Mesodermal cell (in vitro differentiated cells): Measurements from ENCODE around the gene LRRC28. TPM values are rescaled to one million over a fixed set of nuclear protein-coding genes. Genes with fewer than 3 reads are reported as not detected.

Source experiments
- H3K27ac ChIP-seq: 2 replicates; pipeline ENCODE4 v1.7.0; 2013; ENCODE audit warnings: mild to moderate bottlenecking, low read depth, low read length, moderate library complexity; ENCODE audit not compliant: severe bottlenecking
- H3K36me3 ChIP-seq: 2 replicates; pipeline ENCODE4 v1.7.1; 2013; ENCODE audit warnings: mild to moderate bottlenecking, low read length, moderate library complexity; ENCODE audit not compliant: control insufficient read depth, insufficient read depth
- H3K4me1 ChIP-seq: one replicate; pipeline ENCODE4 v1.7.1; 2013; ENCODE audit warnings: mild to moderate bottlenecking, low read length; ENCODE audit not compliant: insufficient read depth, control insufficient read depth, poor library complexity, severe bottlenecking
- H3K4me3 ChIP-seq: 2 replicates; pipeline ENCODE4 v1.7.0; 2013; ENCODE audit warnings: low read length, control low read depth, mild to moderate bottlenecking; ENCODE audit not compliant: insufficient read depth, poor library complexity, severe bottlenecking; ENCODE audit errors: extremely low read depth
- H3K9me3 ChIP-seq: 2 replicates; pipeline ENCODE4 v1.7.1; 2013; ENCODE audit warnings: mild to moderate bottlenecking, low read length, moderate library complexity; ENCODE audit not compliant: control insufficient read depth
- WGBS, 2 experiments: methylation state at CpG; one replicate each; pipeline ENCODE4 v1.1.5; 2013; ENCODE audit warnings: missing lambda C conversion rate in 2 of 2; ENCODE audit not compliant: insufficient coverage in 2 of 2; 5-methylcytosine and 5-hydroxymethylcytosine counted together
- polyA plus RNA-seq, 2 experiments: library from polyadenylated mRNA; stranded (reverse); fragments of 50-300 nt; gene quantifications; one replicate each; pipeline ENCODE4 v1.2.3, GENCODE V29; 2013

The LRRC28 gene
- polyA plus RNA-seq (2013, experiment 1 of 2): 33.5 TPM
- 29.2 TPM for polyA plus RNA-seq (2013, experiment 2 of 2)

DNA sequence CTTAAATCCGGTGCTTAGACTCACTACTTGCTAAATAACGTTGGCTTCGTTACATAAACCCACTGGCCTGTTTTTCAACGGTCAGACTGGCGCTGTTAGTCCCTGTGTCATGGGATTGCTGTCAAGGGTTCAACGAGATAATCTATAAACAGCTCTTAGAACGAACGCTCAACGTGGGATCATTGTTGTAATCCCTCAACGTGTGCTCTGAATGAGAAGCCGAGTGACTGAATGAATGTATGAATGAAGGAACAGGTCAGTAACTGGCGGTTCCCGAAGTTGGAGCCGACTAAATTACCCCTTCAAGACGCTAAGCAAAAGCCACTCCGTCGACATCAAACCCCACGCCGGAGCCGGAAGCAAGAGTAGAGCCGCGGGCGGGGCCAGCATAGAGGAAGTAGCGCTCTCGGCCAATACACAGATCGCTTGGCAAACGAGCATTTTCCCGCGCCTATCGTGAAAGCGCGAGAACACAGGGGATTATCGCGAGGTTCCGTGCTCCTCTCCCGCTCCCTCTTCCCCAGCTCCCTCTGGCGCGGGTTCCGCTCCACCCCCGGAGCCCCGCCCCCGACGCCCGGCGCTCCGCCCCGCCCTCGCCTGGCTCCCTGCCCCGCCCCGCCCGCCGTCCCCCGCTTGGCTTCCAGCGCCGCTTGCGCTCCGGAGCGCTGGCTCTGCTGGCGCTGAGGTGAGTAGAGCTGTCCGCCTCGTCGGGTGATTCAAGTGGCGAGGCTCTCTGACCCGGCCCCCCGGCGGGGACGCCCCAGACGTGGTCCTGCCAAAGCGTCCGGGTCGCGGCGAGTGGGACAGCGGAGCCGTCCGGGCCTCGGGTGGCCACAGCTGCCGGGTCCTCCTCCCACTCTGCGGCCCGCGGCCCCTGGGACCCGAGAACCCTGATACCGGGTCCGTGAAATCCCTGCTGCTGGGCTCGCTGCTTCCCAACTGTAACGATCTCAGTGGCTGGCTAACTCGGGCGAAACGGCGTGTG is at the start of gene LRRC28:
Gene LRRC28, plus strand, starts transcription at position 625 of the 985 bp plus-strand sequence. CDS start 4,477 bp downstream, outside the sequence.
- WGBS, 2 experiments: 0% methylated on average over 66 to 71 of the region's 90 CpGs
- no peaks in the 10 kb centered on the region for H3K9me3 ChIP-seq
- H3K36me3 ChIP-seq: peaks cover 6% of the 10 kb centered on the region
- H3K4me1 ChIP-seq: peaks cover 16% of the 10 kb centered on the region
- H3K4me3 ChIP-seq: peak within 1 kb of the TSS; percentile 77
- peak within 1 kb of the TSS; percentile 87 for H3K27ac ChIP-seq

DNA sequence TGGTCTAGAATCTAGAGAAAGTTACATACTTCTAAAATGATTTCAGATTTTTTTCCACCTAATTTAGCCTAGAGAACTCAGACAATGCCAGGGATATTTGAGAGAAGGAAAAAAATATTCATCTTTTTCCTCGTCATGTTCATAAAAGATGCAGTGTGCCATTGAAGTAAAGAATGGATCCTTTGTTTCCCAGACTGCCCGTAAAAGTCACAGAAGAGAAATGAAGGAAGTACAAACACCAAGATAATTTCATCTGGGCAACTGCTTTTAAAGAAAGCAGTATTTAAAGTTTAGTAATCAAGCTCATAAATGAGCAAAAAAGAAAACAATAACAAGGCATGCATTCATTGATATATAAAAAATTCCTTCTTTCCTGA is 49.1 kb upstream of the LRRC28 start:
- Histone ChIP-seq H3K27ac (no peak overlapping the region), H3K36me3 (peaks cover 13% of the 10 kb centered on the region), H3K4me1 (no peaks in the 10 kb centered on the region), H3K4me3 (no peak overlapping the region), H3K9me3 (no peaks in the 10 kb centered on the region)
- no CpG with 5 or more reads among the region's 2 CpGs for WGBS, 2 experiments

DNA sequence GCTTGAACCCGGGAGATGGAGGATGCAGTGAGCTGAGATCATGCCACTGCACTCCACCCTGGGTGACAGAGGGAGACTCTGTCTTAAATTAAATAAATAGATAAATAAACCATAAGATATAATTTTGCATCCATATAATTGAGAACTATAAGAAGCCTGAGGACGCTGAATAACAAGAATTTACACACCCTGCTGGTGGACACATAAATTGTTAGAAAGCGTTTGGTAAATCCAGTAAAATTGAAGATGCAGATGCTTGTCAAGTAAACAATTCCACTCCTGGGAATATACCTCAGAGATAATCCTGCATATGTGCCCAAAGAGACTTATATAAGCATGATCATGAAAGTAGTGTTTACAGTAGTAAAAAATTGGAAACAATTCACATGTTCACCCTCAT is 43.6 kb upstream of the LRRC28 start:
- Histone ChIP-seq H3K4me1 (peaks cover 5% of the 10 kb centered on the region), H3K4me3 (no peak overlapping the region), H3K27ac (no peak overlapping the region)

DNA sequence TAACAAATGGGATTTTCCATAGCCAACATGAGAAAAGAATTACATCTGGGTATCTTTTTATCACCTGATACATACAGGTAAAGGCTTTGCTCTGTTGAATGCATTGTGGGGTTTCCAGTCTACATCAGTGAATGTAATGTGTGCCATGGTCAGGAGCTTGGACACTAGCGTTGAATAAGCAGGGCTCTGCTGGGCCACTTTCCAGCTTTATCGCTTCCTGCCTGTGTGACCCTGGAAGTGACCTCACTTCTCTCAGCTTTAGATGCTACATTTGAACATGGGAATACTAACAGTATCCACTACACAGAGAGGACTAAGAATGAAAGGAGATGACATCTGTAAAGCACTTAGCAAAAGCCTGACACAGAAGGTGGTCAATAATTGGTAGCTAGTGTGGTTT is 42.0 kb upstream of the LRRC28 start:
- H3K4me1 ChIP-seq: peaks cover 5% of the 10 kb centered on the region

More for the DNA sequence above, 43.6 kb upstream of the LRRC28 start:
- no peaks in the 10 kb centered on the region for H3K9me3 ChIP-seq
- no CpG with 5 or more reads among the region's 3 CpGs for WGBS, 2 experiments
- no peaks in the 10 kb centered on the region for H3K36me3 ChIP-seq

DNA sequence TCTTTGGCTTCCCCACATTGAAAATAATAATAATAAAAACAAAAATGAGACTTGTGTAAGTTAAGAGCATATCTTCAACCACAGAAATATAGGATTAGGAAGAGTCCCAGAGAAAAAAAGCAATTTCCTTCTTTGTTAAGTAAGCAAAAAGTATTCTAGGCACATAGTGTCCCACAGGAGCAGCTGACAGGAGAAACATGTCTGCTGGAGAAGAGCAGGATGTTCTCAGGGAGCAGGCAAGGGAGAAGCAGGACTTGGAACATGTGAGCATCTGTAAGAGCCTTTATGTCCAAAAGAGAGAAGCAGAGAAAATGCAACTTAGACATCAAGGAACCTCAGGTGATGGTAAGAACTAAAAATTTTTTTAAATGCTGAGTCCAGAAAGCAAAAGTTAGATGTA is 40.9 kb upstream of the LRRC28 start:
- H3K4me1 ChIP-seq: peaks cover 5% of the 10 kb centered on the region
- no peak overlapping the region for H3K27ac ChIP-seq
- no peak overlapping the region for H3K4me3 ChIP-seq

More for the DNA sequence above, 42.0 kb upstream of the LRRC28 start:
- Histone ChIP-seq H3K9me3 (no peaks in the 10 kb centered on the region), H3K36me3 (no peaks in the 10 kb centered on the region), H3K4me3 (no peak overlapping the region), H3K27ac (no peak overlapping the region)
- 100% methylated on average over 2 of the region's 2 CpGs; no CpG with 5 or more reads in 1 of the 2 experiments for WGBS, 2 experiments

DNA sequence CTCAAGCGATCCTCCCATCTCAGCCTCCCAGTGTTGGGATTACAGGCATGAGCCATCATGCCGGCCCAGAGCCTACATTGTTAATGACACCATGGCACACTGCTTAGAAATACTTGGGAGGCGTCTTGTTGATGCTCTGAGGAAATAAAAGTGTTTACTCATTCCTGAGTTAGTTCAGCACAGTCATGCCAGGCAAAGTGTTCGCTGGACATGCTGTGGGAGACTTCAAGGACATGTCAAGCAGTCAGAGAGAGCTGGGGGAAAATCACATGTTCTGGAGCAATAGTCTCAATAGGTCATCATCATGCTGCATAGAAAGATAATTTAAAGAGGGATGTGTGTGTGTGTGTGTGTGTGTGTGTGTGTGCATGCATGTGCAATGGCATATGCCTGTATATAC is 39.4 kb upstream of the LRRC28 start:
- Histone ChIP-seq H3K9me3 (no peaks in the 10 kb centered on the region), H3K27ac (peak overlapping the region; percentile 10), H3K4me3 (no peak overlapping the region), H3K4me1 (peaks cover 5% of the 10 kb centered on the region), H3K36me3 (no peaks in the 10 kb centered on the region)
- WGBS, 2 experiments: 70 to 82% methylated on average over 3 to 4 of the region's 4 CpGs

More for the DNA sequence above, 40.9 kb upstream of the LRRC28 start:
- no peaks in the 10 kb centered on the region for H3K9me3 ChIP-seq
- H3K36me3 ChIP-seq: no peaks in the 10 kb centered on the region

DNA sequence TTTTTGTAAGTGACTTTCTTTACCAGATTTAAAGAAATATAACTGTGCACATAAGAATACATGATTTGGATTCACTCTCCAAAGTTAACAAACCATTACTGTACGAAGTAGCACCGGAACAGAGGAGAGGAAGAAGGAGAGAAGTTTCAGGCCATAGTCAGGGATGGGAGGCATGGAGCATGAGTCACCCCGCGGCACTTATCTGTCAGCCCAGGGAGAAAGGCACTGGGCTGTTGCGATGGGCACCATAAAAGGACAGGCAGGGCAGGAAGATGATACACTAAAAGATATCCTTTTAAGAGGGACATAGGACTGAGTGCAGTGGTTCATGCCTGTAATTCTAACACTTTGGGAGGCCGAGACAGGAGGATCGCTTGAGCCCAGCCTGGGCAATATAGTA is 38.9 kb upstream of the LRRC28 start:
- Histone ChIP-seq H3K4me1 (peaks cover 5% of the 10 kb centered on the region), H3K4me3 (no peak overlapping the region), H3K27ac (peak overlapping the region; percentile 18), H3K36me3 (no peaks in the 10 kb centered on the region), H3K9me3 (no peaks in the 10 kb centered on the region)
- WGBS, 2 experiments: 72 to 84% methylated on average over 5 of the region's 7 CpGs

DNA sequence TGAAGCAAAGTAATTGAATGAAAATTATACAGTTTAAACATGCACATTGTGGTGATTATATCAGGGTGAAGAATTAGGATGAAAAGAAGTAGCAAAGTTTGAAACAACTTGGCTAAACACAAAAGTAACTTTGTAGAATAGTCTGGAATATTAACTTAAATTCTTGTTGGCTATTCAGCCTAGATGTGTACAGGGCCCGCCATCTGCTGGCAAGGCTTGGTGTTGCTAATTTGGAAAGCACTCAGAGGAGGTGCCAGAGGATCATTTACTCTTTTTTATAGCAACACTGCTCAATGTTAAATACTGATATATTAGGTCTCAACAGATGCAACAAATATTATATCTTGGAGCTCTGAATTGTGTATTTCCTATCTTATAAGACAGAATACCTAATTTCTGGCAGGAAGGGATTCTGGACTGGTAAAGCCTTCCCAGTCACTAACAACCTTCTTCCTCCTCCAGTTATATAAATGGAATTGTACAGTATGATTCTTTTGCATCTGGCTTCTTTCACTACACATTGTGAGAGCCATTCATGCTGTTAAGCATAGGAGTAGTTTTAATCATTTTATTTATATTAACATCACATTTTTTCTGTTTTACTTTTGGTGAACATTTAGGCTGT is 38.0 kb upstream of the LRRC28 start:
- Histone ChIP-seq H3K4me3 (no peak overlapping the region), H3K4me1 (peaks cover 5% of the 10 kb centered on the region), H3K36me3 (peaks cover 6% of the 10 kb centered on the region), H3K27ac (no peak overlapping the region), H3K9me3 (no peaks in the 10 kb centered on the region)
- no CpG with 5 or more reads among the region's 1 CpG for WGBS, 2 experiments

DNA sequence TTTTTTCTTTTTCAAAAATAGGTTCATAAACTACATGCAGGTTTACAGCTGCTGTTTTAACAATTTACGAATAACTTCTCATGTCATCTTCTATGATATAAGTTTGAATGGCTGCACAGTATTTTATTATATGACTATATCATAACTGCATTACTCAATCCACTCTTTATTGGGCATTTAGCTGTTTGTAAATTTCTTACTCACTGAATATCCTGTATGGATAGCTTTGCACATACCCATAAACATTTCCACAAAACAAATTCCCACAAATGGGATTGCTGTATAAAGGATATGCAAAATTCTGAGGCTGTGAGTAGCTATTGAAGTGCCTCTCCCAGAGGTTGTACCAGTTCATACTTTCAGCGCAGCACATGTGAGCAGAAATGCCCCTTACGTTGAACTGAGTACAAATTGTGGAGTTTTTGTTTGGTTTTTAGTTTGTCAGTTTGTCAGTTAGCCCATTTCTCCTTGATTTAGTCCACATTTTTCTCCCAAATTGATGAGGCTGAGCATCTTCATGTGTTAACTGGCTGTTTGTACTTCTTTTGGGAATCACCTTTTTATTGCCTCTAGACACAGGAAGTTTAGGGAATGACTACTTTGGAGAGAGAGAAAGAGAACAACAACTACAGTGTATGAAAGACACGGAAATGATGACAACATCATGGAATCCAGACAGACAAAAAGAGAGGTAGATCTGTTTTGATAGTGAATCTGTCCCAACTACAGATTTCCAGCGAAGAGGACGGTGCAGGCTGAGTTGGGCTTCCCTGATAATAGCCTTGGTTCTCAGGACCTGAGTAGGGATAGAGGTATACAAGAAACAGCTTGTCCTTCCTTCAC is 26.7 kb upstream of the LRRC28 start:
- H3K4me1 ChIP-seq: no peaks in the 10 kb centered on the region
- no peaks in the 10 kb centered on the region for H3K9me3 ChIP-seq
- peaks cover 43% of the 10 kb centered on the region for H3K36me3 ChIP-seq
- 91 to 97% methylated on average over 1 to 5 of the region's 6 CpGs for WGBS, 2 experiments
- no peak overlapping the region for H3K27ac ChIP-seq
- H3K4me3 ChIP-seq: no peak overlapping the region

DNA sequence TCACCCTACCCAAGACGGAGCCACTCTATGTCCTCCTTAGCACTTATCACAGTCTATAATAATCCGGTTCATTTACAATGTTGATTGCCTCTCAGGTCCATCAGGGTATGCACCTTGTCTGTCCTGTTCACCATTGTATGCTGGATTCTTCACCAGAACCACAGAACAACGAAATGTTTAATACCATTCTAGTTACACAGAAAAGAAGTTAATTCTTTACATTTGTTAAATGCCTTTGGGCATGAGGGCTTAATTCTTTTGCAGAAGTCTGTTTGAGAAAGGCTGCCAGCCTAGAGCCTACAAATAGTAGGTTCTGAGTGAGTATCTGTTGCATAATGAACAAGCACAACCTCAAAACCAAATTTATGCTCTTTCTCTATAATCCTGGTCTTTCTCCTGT is 24.5 kb upstream of the LRRC28 start:
- no peaks in the 10 kb centered on the region for H3K4me1 ChIP-seq
- WGBS, 2 experiments: 78% methylated on average over 1 of the region's 3 CpGs; no CpG with 5 or more reads in 1 of the 2 experiments
- no peak overlapping the region for H3K4me3 ChIP-seq
- no peak overlapping the region for H3K27ac ChIP-seq
- H3K9me3 ChIP-seq: no peaks in the 10 kb centered on the region
- H3K36me3 ChIP-seq: peaks cover 36% of the 10 kb centered on the region
